Embryonic facial prominence (tissue), 1 donor: ENCODE data around the gene LGR4.
"Not testable (repeated sequence)": the region's sequence is repeated elsewhere in the genome, so short reads cannot be mapped to it uniquely, and the experiment has no call there.

Source experiments
- DNase-seq: peaks from one replicate; pipeline ENCODE4 v3.0.0-alpha.2; 2016; ENCODE audit errors: extremely low spot score

LGR4 gene, protein sequence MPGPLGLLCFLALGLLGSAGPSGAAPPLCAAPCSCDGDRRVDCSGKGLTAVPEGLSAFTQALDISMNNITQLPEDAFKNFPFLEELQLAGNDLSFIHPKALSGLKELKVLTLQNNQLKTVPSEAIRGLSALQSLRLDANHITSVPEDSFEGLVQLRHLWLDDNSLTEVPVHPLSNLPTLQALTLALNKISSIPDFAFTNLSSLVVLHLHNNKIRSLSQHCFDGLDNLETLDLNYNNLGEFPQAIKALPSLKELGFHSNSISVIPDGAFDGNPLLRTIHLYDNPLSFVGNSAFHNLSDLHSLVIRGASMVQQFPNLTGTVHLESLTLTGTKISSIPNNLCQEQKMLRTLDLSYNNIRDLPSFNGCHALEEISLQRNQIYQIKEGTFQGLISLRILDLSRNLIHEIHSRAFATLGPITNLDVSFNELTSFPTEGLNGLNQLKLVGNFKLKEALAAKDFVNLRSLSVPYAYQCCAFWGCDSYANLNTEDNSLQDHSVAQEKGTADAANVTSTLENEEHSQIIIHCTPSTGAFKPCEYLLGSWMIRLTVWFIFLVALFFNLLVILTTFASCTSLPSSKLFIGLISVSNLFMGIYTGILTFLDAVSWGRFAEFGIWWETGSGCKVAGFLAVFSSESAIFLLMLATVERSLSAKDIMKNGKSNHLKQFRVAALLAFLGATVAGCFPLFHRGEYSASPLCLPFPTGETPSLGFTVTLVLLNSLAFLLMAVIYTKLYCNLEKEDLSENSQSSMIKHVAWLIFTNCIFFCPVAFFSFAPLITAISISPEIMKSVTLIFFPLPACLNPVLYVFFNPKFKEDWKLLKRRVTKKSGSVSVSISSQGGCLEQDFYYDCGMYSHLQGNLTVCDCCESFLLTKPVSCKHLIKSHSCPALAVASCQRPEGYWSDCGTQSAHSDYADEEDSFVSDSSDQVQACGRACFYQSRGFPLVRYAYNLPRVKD

DNA sequence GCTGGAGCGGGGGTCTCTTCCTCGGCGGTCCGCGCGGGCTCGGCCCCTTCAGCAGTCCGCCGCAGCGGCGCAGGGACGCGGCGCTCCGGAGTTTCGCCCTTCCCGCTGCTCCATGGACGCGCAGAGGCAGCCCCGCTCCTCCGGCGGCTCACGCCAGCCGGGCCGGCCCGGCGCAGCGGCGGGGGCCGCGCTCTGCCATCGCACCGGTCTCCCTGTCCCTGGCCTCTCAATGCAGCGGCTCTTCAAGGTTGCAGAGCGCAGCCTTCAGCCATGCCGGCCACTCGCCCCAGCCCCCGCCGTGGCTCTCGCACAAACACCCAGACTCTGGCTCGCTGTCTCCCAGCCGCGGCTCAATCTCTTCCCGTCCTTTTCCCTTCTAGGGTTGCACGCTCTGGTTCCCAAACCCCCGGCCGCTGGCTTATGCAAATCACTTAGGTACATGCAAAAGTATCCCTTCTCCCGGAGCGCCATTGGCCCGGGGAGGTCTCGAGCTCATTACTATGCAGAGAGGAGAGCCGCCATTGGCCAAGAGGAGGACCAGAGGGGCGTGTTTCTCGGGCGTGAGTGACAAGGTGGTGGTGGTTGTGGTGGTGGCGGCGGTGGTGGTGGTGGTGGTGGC lies at the start of gene LGR4:
TSS of gene LGR4 (minus strand) at position 393 of the 619 bp plus-strand sequence. CDS start 488 bp downstream, outside the sequence.
- peak; percentile 86 for DNase-seq

DNA sequence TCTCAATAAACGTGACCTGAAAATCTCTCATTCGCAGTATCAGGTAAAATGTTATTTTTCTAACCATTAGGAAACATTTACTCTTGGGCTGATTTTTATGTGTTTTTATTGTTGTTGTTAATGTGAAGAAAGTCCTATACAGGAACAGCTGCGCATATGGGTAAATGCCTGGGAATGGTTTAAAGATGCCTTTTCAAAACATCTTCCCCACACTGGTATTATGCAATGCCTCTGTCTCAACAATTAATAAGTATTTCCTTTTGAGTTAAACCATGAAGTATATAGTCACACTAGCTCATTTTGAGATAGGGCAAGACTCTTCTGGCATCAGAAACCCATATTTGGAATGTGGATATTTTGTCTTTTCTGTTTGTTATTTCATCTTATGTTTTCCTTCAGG lies 47.6 kb upstream of the LGR4 start:
- no peak for DNase-seq

- no peak for DNase-seq
Measured at GRCh38 chr11:27518518-27518917, 45.9 kb upstream of the LGR4 start.

- DNase-seq = not testable (repeated sequence)
Measured at GRCh38 chr11:27517490-27517889, 44.9 kb upstream of the LGR4 start.

GRCh38 chr11:27514558-27514957 lies 42.0 kb upstream of the LGR4 start:
- no peak for DNase-seq

- no peak for DNase-seq
Measured at GRCh38 chr11:27514076-27514475, 41.5 kb upstream of the LGR4 start.

DNA sequence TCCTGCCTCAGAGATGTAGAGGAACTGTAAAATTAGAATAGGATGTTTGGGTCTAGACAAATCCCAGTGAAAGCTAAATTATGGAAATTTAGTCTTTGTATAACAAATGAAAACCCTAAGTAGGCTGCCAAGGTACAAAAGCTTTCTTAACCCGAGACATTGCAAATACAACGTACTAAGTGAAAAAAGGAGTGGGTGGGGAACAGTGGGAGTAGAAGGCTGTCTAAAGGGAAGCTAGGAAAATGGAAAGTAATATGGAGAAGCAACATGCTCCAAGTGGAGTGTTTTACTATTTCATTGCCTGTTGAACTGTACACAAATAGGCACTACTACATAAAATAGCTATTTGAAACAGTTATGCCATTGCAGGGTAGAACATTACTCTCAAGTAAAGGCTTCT lies 40.8 kb upstream of the LGR4 start:
- no peak for DNase-seq

DNA sequence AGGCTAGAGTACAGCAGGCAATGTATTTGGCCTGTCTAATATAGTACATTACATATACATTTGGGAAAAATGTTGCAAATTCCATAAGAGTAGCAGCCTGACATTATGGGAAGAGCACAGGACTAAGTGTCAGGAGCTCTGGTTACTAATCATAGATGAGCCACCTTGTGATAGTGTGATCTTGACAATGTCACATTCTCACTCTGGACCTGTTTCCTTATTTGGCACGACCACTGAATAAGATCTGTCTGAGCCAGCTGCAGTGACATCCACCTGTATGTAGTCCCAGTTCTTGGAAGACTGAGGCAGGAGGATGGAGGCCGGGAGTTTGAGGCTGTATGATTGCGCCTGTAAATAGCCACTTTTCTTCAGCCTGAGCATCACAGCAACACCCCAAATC lies 39.6 kb upstream of the LGR4 start:
- no peak for DNase-seq

DNA sequence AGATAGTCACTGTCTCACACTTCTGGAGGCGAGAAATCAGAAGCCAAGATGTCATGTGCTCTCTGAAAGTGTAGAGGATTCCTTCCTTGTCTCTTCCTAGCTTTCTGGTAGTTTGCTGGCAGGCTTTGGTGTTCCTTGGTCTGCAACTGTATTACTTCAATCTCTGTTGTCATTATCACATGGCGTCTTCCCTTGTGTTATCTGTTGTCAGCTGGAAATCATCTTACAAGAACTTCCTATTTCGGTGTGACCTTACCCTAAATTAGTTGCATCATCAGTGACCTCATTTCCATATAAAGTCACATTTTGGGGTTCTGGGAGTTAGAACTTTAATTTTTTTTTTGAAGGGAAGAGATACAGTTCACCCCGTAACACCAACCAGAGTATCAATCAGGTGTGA lies 37.3 kb upstream of the LGR4 start:
- no peak for DNase-seq

GRCh38 chr11:27507557-27508322 lies 35.1 kb upstream of the LGR4 start:
- DNase-seq = no peak

- peak; percentile 96 for DNase-seq
Measured at GRCh38 chr11:27506200-27507182, 33.9 kb upstream of the LGR4 start, which contains the start of gene LIN7C. TSS of gene LIN7C (minus strand) at chr11:27506769. CDS start at chr11:27506752, 17 bp downstream.

DNA sequence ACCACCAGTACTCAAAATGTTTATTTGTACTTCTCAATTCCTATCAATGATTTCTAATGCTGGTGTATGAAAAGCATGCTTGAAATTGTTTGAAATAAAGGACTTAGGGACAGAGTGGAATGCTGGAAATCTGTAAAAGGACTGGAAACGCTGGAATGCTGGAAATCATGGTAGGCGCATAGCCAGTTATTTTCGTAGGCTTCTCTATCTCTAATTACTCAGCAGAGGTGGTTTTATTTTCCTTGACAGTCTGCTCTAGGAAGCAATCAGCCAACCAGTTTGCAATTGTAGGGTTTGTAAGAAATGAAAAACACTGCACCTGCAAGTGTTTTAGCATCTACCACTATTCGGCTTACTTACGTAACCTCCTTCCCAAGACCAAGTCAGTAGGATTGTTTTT lies 33.2 kb upstream of the LGR4 start:
- no peak for DNase-seq

DNA sequence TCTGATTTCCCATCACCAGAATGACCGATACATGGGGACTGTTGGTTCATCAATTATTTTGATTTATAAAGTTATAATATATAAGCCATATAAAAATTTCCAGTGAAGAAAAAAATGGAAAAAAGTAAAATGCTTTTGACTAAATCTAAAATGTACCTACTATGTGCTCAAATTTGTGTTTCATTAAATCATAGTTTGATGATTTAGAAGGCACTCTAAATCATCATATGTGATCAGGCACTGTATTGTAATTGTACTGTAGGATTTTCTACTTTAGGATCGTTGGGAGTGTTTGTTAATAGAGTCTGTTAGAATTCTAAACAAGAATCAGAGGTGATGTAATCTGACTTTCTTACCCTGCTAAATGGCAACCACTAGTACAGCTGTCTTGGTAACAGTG lies 31.6 kb upstream of the LGR4 start:
- DNase-seq = no peak

DNA sequence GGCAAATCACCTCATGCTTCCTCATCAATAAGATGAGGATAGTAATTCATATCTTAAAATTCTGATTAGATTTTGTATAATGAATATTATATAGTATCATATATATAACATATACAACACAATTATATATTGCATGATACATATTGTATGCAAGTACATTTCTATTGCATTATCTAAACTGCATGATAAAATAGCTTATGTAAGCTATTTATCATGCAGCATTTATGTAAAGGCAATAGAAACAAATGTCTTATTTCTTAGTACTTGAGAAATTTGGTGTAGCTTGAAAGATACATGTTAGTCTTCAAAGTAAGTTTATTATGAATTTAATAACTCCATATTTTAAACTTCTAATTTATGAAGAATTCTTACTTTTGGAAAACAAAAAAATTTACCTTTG lies 28.5 kb upstream of the LGR4 start:
- no peak for DNase-seq

- no peak for DNase-seq
Measured at GRCh38 chr11:27497911-27498310, 25.3 kb upstream of the LGR4 start.

DNA sequence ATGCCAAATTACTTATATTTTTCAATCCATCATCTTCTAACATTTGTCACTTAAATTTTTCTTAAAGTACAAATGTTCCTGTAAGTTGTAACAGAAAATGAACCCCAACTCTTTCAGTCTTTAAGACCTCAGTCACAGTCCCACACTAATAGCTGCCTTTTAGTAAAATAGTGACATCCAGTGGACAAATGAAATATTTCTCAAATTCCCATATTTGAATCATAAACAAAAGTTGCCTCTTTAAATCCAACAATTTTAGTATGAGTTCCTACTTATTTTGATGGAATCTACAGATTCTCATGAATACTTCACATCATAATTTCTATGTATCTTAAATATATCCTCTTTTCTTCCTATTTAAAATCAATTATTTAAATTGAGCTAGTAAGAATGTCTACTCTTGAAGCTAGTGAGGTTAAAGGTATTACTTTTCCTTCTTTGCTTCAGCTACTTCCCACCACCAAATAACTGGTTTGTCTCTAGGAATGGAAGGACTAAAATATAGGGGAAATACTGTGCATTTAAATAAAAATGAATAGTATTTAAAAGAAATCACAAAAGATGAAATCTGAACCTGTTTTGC lies 24.8 kb upstream of the LGR4 start:
- DNase-seq = no peak

DNA sequence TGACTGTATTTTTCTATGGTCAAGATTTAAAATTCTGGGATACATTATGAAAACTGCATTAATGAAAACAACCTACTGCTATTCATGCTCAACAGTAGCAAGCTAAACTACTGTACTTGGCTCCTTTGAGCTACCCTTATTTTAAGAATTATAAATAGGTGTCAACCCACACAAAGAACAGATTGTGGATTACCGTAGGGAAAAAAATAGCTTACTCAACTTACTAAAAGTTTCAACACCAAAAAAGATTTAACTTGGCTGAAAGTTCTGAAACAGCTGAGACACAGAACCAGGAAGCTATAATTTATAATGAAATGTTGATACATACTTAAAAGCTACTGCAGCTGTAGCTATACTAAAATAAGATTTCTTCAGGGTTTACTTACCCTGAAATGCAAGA lies 23.9 kb upstream of the LGR4 start:
- no peak for DNase-seq

DNA sequence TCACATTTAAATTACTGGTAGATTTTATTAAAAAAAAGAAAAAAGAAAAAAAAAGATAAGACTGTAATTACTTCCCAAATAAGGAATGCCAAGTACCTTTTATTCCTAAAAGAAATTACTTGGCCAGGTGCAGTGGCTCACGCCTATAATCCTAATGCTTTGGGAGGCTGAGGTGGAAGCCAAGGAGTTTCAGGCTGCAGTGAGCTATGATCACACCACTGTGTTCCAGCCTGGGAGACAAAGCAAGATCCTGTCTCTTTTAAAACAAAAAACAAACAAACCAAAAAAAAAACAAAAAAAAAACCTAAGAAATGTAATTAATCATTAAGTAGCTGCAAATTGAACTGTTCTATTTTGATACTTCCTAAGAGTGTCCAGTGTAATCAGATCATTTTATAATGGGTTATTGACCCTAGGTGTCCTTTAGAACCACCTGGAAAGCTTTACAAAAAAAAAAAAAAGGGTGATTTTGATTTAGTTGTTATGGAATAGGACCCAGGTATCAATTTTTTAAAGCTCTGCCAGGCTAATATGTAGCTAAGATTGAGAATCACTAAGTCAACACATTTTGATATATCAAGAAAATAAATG lies 23.2 kb upstream of the LGR4 start:
- no peak for DNase-seq

DNA sequence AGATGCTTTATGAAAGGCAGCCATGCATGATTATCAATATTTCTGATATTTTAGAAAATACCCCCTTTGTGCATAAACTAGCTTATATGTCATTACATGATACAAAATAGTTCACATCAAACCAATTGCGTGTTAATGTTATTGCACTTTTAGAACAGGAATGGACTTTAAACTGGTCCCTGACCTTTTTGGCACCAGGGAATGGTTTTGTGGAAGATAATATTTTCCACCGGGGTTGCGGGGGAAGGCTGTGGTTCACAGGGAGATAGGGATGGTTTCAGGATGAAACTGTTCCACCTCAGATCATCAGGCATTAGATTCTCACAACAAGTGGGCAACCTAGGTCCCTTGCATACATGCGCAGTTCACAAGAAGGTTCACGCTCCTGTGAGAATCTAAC lies 16.5 kb upstream of the LGR4 start:
- DNase-seq = no peak
